ENCODE results near the gene TCERG1L. TPM values are rescaled to one million over a fixed set of nuclear protein-coding genes. Genes with fewer than 3 reads are reported as not detected.

TCERG1L gene
- total RNA-seq, 1 experiment from 2014 or later, result 1.5 TPM

GRCh38 chr10:131146790-131147189, 164.7 kb downstream of the TCERG1L start (continued):
- TF ChIP-seq PRDM15 (CRISPR knock-in tag; IDR thresholded peaks at IDR 0.05), result no peak
- TF ChIP-seq MXD4 (CRISPR knock-in tag; IDR thresholded peaks at IDR 0.05; ENCODE audit: borderline replicate concordance), result no peak
- TF ChIP-seq CBFB (CRISPR knock-in tag; IDR thresholded peaks at IDR 0.05; ENCODE audit: low read depth), result no peak
- no peak for TF ChIP-seq TEAD4 (CRISPR knock-in tag; IDR thresholded peaks at IDR 0.05)
- TF ChIP-seq ATF6 (CRISPR knock-in tag; IDR thresholded peaks at IDR 0.05), result no peak
- TF ChIP-seq, protein P1, sequence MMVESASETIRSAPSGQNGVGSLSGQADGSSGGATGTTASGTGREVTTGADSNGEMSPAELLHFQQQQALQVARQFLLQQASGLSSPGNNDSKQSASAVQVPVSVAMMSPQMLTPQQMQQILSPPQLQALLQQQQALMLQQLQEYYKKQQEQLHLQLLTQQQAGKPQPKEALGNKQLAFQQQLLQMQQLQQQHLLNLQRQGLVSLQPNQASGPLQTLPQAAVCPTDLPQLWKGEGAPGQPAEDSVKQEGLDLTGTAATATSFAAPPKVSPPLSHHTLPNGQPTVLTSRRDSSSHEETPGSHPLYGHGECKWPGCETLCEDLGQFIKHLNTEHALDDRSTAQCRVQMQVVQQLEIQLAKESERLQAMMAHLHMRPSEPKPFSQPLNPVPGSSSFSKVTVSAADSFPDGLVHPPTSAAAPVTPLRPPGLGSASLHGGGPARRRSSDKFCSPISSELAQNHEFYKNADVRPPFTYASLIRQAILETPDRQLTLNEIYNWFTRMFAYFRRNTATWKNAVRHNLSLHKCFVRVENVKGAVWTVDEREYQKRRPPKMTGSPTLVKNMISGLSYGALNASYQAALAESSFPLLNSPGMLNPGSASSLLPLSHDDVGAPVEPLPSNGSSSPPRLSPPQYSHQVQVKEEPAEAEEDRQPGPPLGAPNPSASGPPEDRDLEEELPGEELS (CRISPR knock-in tag; IDR thresholded peaks at IDR 0.05), result no peak
- TF ChIP-seq, protein P2, sequence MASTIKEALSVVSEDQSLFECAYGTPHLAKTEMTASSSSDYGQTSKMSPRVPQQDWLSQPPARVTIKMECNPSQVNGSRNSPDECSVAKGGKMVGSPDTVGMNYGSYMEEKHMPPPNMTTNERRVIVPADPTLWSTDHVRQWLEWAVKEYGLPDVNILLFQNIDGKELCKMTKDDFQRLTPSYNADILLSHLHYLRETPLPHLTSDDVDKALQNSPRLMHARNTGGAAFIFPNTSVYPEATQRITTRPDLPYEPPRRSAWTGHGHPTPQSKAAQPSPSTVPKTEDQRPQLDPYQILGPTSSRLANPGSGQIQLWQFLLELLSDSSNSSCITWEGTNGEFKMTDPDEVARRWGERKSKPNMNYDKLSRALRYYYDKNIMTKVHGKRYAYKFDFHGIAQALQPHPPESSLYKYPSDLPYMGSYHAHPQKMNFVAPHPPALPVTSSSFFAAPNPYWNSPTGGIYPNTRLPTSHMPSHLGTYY (CRISPR knock-in tag; IDR thresholded peaks at IDR 0.05), result no peak

DNA sequence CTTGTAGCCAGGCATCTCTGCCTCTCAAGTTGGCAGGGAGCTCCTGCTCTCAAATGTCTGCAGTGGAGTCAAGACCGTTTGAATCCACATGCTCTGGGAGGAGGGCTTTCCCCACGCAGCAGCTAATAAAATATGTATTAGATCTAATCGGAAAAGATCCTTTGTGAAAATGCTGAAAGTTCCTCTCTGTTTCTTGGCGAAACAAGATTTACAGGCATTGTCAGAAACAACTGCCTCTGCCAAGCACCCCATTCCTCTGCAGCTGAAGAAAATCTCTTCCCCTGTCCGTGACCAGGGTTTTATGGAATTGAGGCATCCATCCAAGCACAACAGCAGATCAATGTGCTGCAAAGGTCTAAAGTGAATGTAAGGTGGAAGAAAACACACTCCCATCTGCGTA, 165.8 kb downstream of the TCERG1L start:
- TF ChIP-seq ZNF138 (CRISPR knock-in tag; conservative IDR thresholded peaks at IDR 0.05) (no peak), ETV6 (CRISPR knock-in tag; IDR thresholded peaks at IDR 0.05) (no peak), SMAD3 (CRISPR knock-in tag; IDR thresholded peaks at IDR 0.05; ENCODE audit: borderline replicate concordance) (no peak), GTF2I (CRISPR knock-in tag; conservative IDR thresholded peaks at IDR 0.05) (no peak), IRF2 (CRISPR knock-in tag; IDR thresholded peaks at IDR 0.05; ENCODE audit: borderline replicate concordance, low read depth) (no peak), HMGA2 (CRISPR knock-in tag; IDR thresholded peaks at IDR 0.05) (no peak), TEAD4 (CRISPR knock-in tag; IDR thresholded peaks at IDR 0.05) (no peak), ZNF121 (CRISPR knock-in tag; IDR thresholded peaks at IDR 0.05) (no peak), E2F4 (CRISPR knock-in tag; IDR thresholded peaks at IDR 0.05; ENCODE audit: borderline replicate concordance, low read depth) (no peak), MAX (CRISPR knock-in tag; IDR thresholded peaks at IDR 0.05) (no peak), ZNF396 (CRISPR knock-in tag; IDR thresholded peaks at IDR 0.05; ENCODE audit: borderline replicate concordance) (no peak), RORB (CRISPR knock-in tag; IDR thresholded peaks at IDR 0.05) (no peak)
- TF ChIP-seq, protein P3, sequence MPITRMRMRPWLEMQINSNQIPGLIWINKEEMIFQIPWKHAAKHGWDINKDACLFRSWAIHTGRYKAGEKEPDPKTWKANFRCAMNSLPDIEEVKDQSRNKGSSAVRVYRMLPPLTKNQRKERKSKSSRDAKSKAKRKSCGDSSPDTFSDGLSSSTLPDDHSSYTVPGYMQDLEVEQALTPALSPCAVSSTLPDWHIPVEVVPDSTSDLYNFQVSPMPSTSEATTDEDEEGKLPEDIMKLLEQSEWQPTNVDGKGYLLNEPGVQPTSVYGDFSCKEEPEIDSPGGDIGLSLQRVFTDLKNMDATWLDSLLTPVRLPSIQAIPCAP (CRISPR knock-in tag; IDR thresholded peaks at IDR 0.05), result no peak
- TF ChIP-seq, protein P2 (CRISPR knock-in tag; IDR thresholded peaks at IDR 0.05), result no peak
- TF ChIP-seq, protein P4, sequence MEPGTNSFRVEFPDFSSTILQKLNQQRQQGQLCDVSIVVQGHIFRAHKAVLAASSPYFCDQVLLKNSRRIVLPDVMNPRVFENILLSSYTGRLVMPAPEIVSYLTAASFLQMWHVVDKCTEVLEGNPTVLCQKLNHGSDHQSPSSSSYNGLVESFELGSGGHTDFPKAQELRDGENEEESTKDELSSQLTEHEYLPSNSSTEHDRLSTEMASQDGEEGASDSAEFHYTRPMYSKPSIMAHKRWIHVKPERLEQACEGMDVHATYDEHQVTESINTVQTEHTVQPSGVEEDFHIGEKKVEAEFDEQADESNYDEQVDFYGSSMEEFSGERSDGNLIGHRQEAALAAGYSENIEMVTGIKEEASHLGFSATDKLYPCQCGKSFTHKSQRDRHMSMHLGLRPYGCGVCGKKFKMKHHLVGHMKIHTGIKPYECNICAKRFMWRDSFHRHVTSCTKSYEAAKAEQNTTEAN (CRISPR knock-in tag; IDR thresholded peaks at IDR 0.05), result no peak
- TF ChIP-seq, protein P5, sequence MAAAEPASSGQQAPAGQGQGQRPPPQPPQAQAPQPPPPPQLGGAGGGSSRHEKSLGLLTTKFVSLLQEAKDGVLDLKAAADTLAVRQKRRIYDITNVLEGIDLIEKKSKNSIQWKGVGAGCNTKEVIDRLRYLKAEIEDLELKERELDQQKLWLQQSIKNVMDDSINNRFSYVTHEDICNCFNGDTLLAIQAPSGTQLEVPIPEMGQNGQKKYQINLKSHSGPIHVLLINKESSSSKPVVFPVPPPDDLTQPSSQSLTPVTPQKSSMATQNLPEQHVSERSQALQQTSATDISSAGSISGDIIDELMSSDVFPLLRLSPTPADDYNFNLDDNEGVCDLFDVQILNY (CRISPR knock-in tag; IDR thresholded peaks at IDR 0.05), result no peak
- CTCF ChIA-PET, result no interaction called here
- H3K4me3 Mint-ChIP-seq, result no peak overlapping the region
- ATAC-seq (no peak), DNase-seq (ENCODE audit: low spot score) (no peak)
- H3K4me1 Mint-ChIP-seq, result peaks cover 4% of the 10 kb centered on the region; the same call in 1 of the 2 replicates
- H3K27ac Mint-ChIP-seq, result no peak overlapping the region
- peaks cover 63% of the 10 kb centered on the region for H3K36me3 Mint-ChIP-seq
- peaks cover 51% of the 10 kb centered on the region for H3K9me3 Mint-ChIP-seq
- peaks cover 16% of the 10 kb centered on the region for H3K27me3 Mint-ChIP-seq (ENCODE audit: low read depth)
- POLR2A ChIA-PET, result no interaction called here

Measured in WTC11 (cell line).